Stimulated activated CD8-positive, alpha-beta memory T cell treated with anti-CD3 and anti-CD28 coated beads, Interleukin-4, amount 100 ng/mL, for 48 hours (primary cell): Measurements from ENCODE around the gene IBA57.
"Not testable (repeated sequence)": the region's sequence is repeated elsewhere in the genome, so short reads cannot be mapped to it uniquely, and the experiment has no call there.

Experiments used
- DNase-seq: peaks from one replicate; pipeline ENCODE4 v3.0.0-alpha.2; 2020

IBA57 gene

GRCh38 chr1:228174482-228175315 is 9.1 kb downstream of the IBA57 start:
- peak; percentile 56 for DNase-seq

GRCh38 chr1:228175316-228176023 is 9.9 kb downstream of the IBA57 start:
- no peak for DNase-seq

DNA sequence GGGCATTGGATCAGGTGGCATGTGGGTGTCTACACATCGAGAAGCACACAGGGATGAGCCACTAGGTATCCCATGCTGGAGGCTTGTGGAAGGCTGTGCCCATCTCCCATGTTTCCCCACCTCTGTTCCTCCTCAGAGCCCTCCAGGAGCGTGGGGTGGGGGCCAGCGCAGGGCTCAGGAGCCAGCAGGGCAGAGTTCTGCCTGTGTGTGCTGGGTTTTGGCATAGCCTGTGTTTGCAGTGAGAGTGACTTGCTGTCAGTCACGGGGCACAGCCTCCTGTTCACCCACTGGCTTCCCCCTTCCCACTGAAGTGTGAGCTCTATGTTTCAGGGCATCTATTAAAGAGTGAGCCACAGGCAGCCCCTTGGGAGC is 10.4 kb downstream of the IBA57 start:
- no peak for DNase-seq

- DNase-seq = no peak
Observed at GRCh38 chr1:228176461-228177182, 11.0 kb downstream of the IBA57 start.

DNA sequence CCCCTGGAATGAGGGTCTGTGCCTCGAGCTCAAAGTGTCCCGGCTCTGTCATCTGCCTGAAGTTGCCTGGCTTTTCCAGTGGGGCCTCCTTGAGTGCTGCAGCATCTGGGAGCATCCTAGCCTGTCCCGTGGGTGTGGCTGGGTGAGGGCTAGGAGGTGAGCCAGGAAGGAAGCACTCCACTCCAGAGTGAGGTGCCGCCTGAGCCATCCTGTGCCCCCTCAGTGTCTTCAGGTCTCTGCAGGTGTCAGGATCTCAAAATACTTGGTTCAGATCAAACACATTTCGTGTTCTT is 11.5 kb downstream of the IBA57 start:
- no peak for DNase-seq

- DNase-seq = peak; percentile 10
Observed at GRCh38 chr1:228177721-228178710, 12.4 kb downstream of the IBA57 start.

GRCh38 chr1:228178737-228179684 is 13.4 kb downstream of the IBA57 start:
- DNase-seq = no peak

DNA sequence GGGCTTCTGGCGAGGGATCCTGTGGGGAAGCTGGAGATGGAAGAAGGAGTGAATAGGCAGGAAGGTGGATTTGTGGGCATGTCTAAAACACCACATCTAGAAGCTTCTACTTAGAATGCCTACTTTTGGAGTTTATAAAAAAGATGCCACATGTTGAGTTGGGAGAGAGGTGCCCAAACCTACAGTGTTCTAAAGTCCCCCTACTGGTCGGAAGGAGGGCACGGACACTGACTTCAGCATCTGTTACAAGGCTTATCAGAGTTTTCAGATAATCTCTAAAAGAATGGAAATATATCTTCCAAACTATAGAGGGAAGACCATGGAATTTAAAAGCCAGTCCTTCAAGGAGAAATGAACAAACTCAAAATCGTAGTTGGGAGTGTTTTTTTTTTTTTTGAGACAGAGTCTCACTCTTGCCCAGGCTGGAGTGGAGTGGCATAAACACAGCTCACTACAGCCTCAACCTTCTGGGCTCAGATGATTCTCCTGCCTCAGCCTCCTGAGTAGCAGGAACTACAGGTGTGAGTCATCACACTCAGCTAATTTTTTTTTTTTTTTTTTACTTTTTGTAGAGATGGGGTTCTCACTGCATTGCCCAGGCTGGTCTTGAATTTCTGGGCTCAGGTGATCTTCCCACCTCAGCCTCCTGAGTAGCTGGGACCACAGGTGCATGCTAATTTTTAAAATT is 14.8 kb downstream of the IBA57 start:
- no peak for DNase-seq

- DNase-seq = no peak
Observed at GRCh38 chr1:228180959-228181644, 15.5 kb downstream of the IBA57 start.

- DNase-seq = no peak
Observed at GRCh38 chr1:228181645-228182034, 16.0 kb downstream of the IBA57 start.

- no peak for DNase-seq
Observed at GRCh38 chr1:228182296-228183030, 16.9 kb downstream of the IBA57 start.

GRCh38 chr1:228184152-228184551 is 18.5 kb downstream of the IBA57 start:
- DNase-seq = no peak

DNA sequence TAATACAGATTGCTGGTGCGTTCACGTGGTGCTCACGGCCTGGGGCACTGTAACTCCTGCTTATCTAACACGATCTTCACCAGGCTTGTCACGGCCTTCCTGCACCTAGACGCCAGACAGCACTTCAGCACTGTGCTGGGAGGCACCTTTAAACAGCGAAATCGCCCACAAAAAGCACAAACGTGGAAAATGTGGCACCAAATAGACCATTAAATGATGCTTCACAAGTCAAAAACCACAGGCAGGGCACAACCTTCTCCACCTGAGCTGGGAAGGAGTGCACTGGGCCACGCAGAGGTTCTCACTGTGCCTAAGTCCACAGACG is 20.0 kb downstream of the IBA57 start:
- DNase-seq = no peak

GRCh38 chr1:228188249-228188648 is 22.6 kb downstream of the IBA57 start:
- not testable (repeated sequence) for DNase-seq

GRCh38 chr1:228190182-228190581 is 24.6 kb downstream of the IBA57 start:
- DNase-seq = no peak

GRCh38 chr1:228190778-228191177 is 25.2 kb downstream of the IBA57 start:
- DNase-seq = no peak

- peak; percentile 9 for DNase-seq
Observed at GRCh38 chr1:228194436-228194835, 28.8 kb downstream of the IBA57 start.

DNA sequence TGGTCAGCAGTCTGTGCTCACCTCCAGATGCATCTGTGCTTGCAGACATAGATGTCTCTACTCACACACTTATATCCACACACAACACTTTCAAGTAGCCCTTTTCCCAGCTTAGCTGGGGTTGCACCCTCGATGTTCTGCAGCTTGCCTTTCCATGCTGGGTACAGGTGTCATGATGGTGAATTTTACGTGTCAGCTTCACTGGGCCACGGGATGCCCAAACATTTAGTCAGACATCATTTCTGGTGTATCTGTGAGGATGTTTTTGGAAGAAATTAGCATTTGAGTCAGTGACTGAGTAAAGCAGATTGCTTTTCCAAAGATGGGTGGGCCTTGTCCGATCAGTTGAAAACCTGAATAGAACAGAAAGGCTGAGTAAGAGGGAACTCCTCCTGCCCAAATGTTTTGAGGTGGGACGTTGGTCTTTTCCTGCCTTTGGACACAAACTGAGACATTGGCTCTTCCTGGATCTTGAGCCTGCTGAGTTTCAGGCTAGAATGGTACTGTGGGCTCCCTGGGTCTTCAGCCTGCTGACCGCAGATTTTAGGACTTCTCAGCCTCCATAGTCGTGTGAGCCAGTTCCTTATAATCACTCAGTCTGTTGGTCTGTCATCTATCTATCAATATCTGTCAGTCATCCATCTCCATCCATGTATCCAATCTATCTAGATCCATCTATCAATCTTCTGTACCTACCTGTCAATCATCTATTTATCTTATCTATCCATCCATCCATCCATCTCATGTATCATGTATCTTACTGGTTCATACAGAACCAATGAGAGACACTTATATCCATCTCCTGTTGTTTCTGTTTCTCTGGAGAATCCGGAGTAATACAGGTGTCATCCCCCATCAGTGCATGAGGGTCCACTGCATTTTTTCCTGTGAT is 29.6 kb downstream of the IBA57 start:
- DNase-seq = peak; percentile 11
